Measurements from ENCODE around the gene RNF40.
A peak's percentile ranks its signal among the peaks of the same experiment; 100 is the strongest.

The RNF40 gene

GRCh38 chr16:30774367-30775130 lies 12.4 kb downstream of the RNF40 start:
- no peak for DNase-seq (ENCODE audit: low spot score)
- no peak for TF ChIP-seq CTCF (IDR thresholded peaks at IDR 0.05; ENCODE audit: extremely low read depth, insufficient read depth, missing control alignments)
- in situ Hi-C loops (cut with MboI; ENCODE audit: low pct_unique_long_range_greater_than_20kb, low sequenced_read_pairs, unreplicated experiment) = no loop called here

GRCh38 chr16:30775131-30775391 lies 12.9 kb downstream of the RNF40 start:
- TF ChIP-seq CTCF (IDR thresholded peaks at IDR 0.05; ENCODE audit: extremely low read depth, insufficient read depth, missing control alignments) = no peak
- no peak for DNase-seq (ENCODE audit: low spot score)
- in situ Hi-C loops (cut with MboI; ENCODE audit: low pct_unique_long_range_greater_than_20kb, low sequenced_read_pairs, unreplicated experiment) = no loop called here

GRCh38 chr16:30775392-30776188 lies 13.5 kb downstream of the RNF40 start:
- in situ Hi-C loops (cut with MboI; ENCODE audit: low pct_unique_long_range_greater_than_20kb, low sequenced_read_pairs, unreplicated experiment) = no loop called here
- no peak for TF ChIP-seq CTCF (IDR thresholded peaks at IDR 0.05; ENCODE audit: extremely low read depth, insufficient read depth, missing control alignments)
- DNase-seq (ENCODE audit: low spot score) = peak; percentile 86

- no peak for TF ChIP-seq CTCF (IDR thresholded peaks at IDR 0.05; ENCODE audit: extremely low read depth, insufficient read depth, missing control alignments)
- in situ Hi-C loops (cut with MboI; ENCODE audit: low pct_unique_long_range_greater_than_20kb, low sequenced_read_pairs, unreplicated experiment) = no loop called here
- DNase-seq (ENCODE audit: low spot score) = no peak
These were observed 15.6 kb downstream of the RNF40 start for GRCh38 chr16:30777591-30778297.

GRCh38 chr16:30778549-30779244 lies 16.6 kb downstream of the RNF40 start:
- in situ Hi-C loops (cut with MboI; ENCODE audit: low pct_unique_long_range_greater_than_20kb, low sequenced_read_pairs, unreplicated experiment) = no loop called here
- no peak for DNase-seq (ENCODE audit: low spot score)
- no peak for TF ChIP-seq CTCF (IDR thresholded peaks at IDR 0.05; ENCODE audit: extremely low read depth, insufficient read depth, missing control alignments)

GRCh38 chr16:30779596-30779995 lies 17.5 kb downstream of the RNF40 start:
- TF ChIP-seq CTCF (IDR thresholded peaks at IDR 0.05; ENCODE audit: extremely low read depth, insufficient read depth, missing control alignments) = no peak
- no peak for DNase-seq (ENCODE audit: low spot score)
- in situ Hi-C loops (cut with MboI; ENCODE audit: low pct_unique_long_range_greater_than_20kb, low sequenced_read_pairs, unreplicated experiment) = no loop called here

Data from GM13977 (cell line).